GM12875 (cell line): ENCODE results near the gene KRTAP4-9.
"Not testable (repeated sequence)": the region's sequence is repeated elsewhere in the genome, so short reads cannot be mapped to it uniquely, and the experiment has no call there.

Source experiments
- H3K4me3 ChIP-seq: one replicate; pipeline ENCODE4 v1.5.1; 2011; ENCODE audit warnings: low read depth, low read length, control low read depth
- TF ChIP-seq, protein P1 (sequence below): IDR thresholded peaks from 2 replicates; pipeline ENCODE4 v1.5.1; 2011; ENCODE audit warnings: low read depth, mild to moderate bottlenecking, control low read depth, inconsistent platforms, low read length, moderate library complexity, borderline replicate concordance; ENCODE audit not compliant: insufficient read depth

Gene KRTAP4-9

DNA sequence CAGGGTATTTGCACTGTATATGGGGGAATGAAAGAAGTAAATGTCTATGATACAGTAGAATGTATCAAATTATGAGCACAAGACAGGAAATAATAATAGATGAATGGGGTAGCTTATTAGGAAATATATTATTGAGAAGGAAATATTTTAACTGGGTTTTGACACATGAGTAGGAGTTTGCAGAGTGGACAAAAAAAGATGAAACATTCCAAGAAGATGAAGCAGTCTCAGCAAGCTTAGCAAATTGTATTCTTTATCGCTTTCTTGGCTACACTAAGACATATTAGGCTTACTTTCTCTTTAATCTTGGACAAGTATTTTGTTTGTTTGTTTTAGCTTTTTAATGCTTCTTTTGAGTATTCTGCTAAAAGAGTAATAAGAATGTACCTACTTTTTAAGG is 1.3 kb upstream of the KRTAP4-9 start:
- H3K4me3 ChIP-seq, result no peak overlapping the region
- TF ChIP-seq, protein P1, sequence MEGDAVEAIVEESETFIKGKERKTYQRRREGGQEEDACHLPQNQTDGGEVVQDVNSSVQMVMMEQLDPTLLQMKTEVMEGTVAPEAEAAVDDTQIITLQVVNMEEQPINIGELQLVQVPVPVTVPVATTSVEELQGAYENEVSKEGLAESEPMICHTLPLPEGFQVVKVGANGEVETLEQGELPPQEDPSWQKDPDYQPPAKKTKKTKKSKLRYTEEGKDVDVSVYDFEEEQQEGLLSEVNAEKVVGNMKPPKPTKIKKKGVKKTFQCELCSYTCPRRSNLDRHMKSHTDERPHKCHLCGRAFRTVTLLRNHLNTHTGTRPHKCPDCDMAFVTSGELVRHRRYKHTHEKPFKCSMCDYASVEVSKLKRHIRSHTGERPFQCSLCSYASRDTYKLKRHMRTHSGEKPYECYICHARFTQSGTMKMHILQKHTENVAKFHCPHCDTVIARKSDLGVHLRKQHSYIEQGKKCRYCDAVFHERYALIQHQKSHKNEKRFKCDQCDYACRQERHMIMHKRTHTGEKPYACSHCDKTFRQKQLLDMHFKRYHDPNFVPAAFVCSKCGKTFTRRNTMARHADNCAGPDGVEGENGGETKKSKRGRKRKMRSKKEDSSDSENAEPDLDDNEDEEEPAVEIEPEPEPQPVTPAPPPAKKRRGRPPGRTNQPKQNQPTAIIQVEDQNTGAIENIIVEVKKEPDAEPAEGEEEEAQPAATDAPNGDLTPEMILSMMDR, result no peak

DNA sequence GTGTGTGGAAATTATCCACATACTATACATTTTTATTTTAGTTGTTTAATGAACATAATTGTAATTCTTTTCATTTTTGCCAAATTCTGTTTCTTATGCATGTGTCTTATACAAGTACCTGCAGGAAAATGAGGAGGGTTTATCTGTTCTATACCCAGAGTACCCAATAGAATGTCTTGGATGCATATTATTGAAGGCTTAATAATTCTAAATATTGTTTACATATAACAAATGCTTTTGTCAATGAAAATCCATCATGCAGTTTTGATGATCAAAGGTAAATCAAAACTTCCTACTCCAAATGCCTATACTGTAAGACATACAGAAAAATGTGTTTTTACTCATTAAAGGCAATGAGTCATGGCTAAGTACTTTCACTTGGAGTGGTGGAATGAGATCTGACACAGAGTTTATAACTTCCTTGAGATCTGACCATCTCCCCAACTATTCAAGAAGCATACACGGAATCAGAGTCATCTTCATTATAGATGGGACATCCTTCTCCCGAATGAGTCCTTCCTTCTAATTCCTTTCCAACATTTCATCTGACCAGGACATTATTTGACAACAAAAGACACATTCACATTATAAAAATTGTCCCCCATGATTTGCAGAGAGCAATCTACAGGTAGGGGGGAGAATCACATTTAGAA is 677 bp upstream of the KRTAP4-9 start:
- H3K4me3 ChIP-seq, result not testable (repeated sequence)

DNA sequence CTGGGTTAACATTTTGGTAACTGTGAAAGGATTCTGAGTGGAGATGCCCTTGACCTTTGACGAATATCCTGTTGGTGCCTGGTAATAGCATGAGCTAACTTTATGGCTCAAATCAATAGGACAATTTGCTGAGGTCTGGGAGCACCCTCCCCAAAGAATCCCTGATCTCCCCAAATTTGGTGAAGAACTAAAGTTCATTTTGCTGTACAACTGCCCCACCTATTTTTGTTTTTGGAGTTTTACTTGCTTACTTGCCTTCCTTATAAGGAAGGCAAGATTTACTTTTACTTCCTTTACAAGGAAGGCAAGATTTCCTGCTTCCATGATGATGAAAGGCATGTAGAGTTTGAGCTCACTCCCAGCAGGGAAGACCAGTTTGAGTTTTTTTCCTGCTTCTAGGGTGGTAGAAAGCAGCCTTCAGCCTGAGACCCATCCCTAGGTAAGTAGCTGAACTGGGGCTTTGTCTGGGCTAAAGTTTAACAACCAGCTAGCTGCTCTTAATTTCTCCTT is 2.8 kb downstream of the KRTAP4-9 start:
- no peak overlapping the region for H3K4me3 ChIP-seq

DNA sequence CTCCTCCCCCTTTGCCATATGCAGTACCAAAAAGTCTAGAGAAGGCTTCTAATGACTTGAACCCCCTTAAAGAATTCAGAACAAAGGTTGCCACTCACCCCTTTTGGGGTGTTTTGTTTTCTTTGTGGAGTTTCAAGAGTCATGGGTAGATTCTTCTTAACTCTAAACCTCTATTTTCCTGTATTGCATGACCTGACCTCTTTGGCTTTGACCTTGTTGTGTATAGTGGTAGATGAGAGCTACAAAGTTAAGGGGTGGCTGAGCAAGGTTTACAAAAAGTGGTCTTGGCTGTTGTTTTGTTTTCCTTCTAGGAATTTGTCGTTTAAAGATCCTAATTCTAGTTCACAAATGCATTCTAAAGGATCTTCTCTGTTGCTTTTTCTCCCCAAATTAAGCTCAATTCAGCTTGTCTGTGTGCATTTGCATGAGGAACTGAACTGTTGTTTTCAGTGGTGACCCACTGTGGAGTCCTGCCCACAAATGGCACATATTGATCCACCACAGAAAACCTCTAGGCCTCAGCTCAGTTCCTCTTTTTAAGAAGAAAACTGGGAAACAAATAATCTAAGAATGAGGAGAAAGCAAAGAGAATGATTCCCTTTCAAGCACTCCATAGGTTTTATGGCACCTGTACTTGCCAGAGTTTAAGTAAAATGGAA is 3.7 kb downstream of the KRTAP4-9 start:
- not testable (repeated sequence) for H3K4me3 ChIP-seq

More for the DNA sequence above, 2.8 kb downstream of the KRTAP4-9 start:
- TF ChIP-seq, protein P1, result no peak

DNA sequence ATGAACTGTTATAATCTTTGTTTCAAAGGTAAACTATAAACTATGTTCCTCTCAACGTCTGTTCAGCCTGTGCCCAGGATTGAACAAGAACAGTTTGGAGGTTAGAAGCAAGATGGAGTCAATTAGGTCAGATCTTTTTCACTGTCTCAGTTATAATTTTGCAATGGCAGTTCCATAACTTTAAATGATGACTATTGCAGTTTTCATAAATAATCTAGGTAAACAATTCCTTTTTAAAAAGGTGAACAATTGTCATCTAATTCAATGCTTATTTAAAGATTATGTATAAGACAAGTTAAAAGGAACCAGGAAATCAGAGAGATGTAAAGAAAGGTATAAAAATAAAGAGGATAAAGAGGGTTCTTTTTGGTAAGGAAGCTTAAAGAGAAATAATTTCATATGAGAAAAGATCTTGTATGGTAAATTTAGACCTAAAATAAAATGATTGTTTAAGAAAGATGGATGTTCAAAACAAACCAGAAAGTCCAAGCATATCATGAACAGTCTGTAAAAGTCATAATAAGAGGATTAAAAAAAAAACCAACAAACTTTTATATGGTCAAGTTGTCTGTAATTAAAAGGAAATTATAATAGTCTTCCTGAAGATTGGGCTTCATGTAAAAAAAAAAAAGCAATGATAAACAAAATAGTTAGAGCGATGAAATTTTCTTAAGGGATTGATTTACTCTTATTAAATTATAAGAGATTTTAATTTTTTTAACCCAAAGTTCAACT is 6.1 kb downstream of the KRTAP4-9 start:
- TF ChIP-seq, protein P1, result no peak
- H3K4me3 ChIP-seq, result no peak overlapping the region

DNA sequence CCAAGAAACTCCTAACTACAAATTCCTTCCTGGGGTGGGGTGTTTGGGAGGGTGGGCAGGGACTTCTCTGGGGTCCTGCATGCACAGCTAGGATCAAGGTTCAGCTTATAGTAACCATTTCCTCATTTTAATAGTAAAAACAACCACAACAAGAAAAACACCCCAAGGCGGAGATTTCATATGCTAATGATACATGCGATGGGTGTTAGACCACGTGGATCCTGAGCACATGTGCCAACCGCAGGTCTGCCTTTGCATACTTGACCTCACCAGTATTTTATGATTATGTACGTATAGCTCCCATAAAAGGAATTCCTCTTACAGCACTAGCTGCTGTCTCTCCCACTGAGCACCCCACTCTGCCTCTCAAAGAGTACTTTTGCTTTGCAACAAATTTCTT is 11.1 kb downstream of the KRTAP4-9 start:
- TF ChIP-seq, protein P1, result no peak
- no peak overlapping the region for H3K4me3 ChIP-seq

DNA sequence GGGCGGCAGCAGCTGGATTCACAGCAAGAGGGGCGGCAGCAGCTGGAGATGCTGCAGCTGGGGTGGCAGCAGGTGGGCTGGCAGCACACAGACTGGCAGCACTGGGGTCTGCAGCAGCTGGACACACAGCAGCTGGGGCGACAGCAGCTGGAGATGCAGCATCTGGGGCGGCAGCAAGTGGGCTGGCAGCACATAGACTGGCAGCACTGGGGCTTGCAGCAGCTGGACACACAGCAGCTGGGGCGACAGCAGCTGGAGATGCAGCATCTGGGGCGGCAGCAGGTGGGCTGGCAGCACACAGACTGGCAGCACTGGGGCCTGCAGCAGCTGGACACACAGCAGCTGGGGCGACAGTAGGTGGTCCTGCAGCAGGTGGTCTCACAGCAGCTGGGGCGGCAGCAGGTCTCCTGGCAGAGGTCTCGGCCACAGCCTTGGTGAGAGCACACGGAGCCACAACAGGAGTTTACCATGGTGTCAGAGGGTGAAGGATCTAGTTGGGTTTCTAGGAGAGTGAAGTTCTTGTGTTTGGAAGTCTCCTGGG is 12.7 kb downstream of the KRTAP4-9 start, which contains the start of gene KRTAP4-11:
TSS of gene KRTAP4-11 (minus strand) at position 528 of the 541 bp plus-strand sequence. CDS start at position 470, 58 bp downstream.
- H3K4me3 ChIP-seq, result not testable (repeated sequence)

DNA sequence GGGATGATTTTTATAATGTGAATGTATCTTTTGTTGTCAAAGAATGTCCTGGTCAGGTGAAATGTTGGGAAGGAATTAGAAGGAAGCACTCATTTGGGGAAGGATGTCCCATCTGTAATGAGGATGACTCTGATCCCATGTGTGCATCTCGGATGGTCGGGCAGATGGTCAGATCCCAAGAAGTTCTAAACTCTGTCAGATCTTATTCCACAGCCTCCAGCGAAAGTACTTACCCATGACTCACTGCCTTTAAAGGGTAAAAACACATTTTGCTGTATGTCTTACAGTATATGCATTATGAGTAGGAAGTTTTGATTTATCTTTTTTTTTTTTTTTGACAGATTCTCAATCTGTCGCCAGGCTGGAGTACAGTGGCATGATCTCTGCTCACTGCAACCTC is 13.5 kb downstream of the KRTAP4-9 start:
- H3K4me3 ChIP-seq, result no peak overlapping the region
- TF ChIP-seq, protein P1, result no peak

DNA sequence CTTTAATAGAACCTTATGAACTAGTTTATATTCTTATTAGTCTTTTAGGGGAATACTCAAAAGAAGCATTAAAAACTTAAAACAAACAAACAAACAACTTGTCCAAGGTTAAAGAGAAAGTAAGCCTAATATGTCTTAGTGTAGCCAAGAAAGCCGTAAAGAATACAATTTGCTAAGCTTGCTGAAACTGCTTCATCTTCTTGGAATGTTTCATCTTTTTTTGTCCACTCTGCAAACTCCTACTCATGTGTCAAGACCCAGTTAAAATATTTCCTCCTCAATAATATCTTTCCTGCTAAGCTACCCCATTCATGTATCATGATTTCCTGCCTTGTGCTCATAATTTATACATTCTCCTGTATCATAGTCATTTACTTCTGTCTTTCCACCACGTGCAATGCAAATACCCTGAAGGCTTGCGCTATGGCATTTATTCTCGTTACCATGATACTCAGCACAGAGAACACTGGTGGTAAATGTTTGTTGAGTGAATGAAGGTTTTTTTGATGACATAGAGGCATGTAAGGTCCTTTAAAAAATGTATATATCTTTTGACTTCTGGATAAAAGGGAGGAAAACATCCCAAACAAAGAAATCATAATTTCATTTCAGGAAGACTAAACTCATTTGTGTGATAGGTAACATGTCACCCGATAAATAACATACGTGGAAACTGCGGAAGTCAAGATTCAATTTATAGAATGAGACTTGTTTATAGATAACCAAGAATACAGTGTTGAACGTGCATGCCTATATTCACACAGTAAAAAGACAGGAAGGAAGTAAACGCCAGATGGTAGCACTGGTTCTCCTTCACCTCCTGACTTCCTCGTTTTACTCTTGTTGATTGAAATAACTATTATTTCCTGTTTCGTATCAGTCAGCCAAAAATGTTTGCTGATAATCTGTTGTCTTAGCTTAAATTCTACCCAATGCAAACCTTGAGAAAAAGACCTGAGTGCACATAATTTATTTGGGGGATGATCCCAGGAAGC is 14.8 kb downstream of the KRTAP4-9 start:
- not testable (repeated sequence) for H3K4me3 ChIP-seq
